ENCODE data around the gene BST2. TPM values are rescaled to one million over a fixed set of nuclear protein-coding genes. Genes with fewer than 3 reads are reported as not detected.

Gene BST2
- total and polyA plus RNA-seq, 9 of the 15 experiments (the other 6 are each of a cell fraction or from before 2014, with no cell fraction given) = 11.2 to 232 (median 151) TPM

DNA sequence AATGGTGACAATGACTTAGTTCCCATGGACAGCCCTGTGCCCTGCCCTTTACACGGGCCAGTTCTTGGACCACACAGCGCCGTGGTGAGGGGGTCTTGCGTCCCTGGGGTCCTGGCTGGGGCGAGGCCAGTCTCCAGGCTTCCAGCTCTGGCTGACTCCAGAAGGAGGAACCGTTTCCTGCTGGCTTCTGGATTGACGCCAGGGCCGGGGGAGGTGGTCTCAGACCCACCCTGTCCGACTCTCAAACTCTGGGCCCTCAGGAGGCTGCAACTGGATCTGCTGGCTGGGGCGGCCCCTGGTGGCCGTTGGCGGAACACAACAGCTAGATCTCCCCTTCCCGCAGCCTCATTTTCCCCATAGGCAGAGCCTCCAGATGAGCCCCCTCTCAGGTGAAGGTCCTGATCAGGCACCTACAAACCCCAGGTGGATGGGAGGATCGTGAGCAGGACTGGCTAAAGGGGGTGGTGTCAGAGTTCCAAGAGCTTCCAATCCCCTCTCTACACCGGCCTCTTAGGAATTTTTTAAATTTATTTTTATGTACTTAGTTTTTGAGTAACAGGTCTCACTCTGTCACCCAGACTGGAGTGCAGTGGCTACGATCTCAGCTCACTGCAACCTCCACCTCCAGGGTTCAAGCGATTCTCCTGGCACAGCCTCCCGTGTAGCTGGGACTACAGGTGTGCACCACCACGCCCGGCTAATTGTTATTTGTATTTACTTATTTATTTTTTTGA, 19.4 kb downstream of the BST2 start (continued):
- TF ChIP-seq TCF7 (IDR thresholded peaks at IDR 0.05; ENCODE audit: borderline replicate concordance) = no peak
- TF ChIP-seq, protein P1, sequence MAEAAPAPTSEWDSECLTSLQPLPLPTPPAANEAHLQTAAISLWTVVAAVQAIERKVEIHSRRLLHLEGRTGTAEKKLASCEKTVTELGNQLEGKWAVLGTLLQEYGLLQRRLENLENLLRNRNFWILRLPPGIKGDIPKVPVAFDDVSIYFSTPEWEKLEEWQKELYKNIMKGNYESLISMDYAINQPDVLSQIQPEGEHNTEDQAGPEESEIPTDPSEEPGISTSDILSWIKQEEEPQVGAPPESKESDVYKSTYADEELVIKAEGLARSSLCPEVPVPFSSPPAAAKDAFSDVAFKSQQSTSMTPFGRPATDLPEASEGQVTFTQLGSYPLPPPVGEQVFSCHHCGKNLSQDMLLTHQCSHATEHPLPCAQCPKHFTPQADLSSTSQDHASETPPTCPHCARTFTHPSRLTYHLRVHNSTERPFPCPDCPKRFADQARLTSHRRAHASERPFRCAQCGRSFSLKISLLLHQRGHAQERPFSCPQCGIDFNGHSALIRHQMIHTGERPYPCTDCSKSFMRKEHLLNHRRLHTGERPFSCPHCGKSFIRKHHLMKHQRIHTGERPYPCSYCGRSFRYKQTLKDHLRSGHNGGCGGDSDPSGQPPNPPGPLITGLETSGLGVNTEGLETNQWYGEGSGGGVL (CRISPR knock-in tag; IDR thresholded peaks at IDR 0.05) = no peak
- TF ChIP-seq DIDO1 (tag; IDR thresholded peaks at IDR 0.05; ENCODE audit: low read depth) = no peak
- no peak for TF ChIP-seq ZKSCAN8 (CRISPR knock-in tag; IDR thresholded peaks at IDR 0.05)
- TF ChIP-seq NFIC (IDR thresholded peaks at IDR 0.05) = peak; percentile 52; the same call in 1 of the 2 replicates
- TF ChIP-seq ZNF76 (CRISPR knock-in tag; IDR thresholded peaks at IDR 0.05; ENCODE audit: borderline replicate concordance) = no peak
- no peak for TF ChIP-seq E2F3 (CRISPR knock-in tag; IDR thresholded peaks at IDR 0.05)
- TF ChIP-seq ZNF780A (CRISPR knock-in tag; IDR thresholded peaks at IDR 0.05) = no peak
- TF ChIP-seq TFAP4 (CRISPR knock-in tag; IDR thresholded peaks at IDR 0.05; ENCODE audit: borderline replicate concordance) = peak; percentile 24; the same call in 1 of the 2 replicates
- no peak for TF ChIP-seq CXXC5 (CRISPR knock-in tag; IDR thresholded peaks at IDR 0.05)
- no peak for TF ChIP-seq CTBP1 (IDR thresholded peaks at IDR 0.05; ENCODE audit: borderline replicate concordance)
- TF ChIP-seq TCFL5 (CRISPR knock-in tag; conservative IDR thresholded peaks at IDR 0.05) = no peak
- no peak for TF ChIP-seq CBX3 (IDR thresholded peaks at IDR 0.05; ENCODE audit: borderline replicate concordance in 1 of 2, low read length in 2 of 2)
- TF ChIP-seq MEF2A (IDR thresholded peaks at IDR 0.05; ENCODE audit: control insufficient read depth, low read depth, low read length) = no peak
- TF ChIP-seq POLR3G (IDR thresholded peaks at IDR 0.05; ENCODE audit: extremely low read depth, insufficient read length, insufficient replicate concordance) = no peak
- no peak for TF ChIP-seq ZEB2 (IDR thresholded peaks at IDR 0.05)
- no peak for TF ChIP-seq ERF (CRISPR knock-in tag; IDR thresholded peaks at IDR 0.05)
- no peak for TF ChIP-seq LCOR (CRISPR knock-in tag; IDR thresholded peaks at IDR 0.05)
- no peak for TF ChIP-seq ZNF75A (CRISPR knock-in tag; IDR thresholded peaks at IDR 0.05)
- TF ChIP-seq, protein P2, sequence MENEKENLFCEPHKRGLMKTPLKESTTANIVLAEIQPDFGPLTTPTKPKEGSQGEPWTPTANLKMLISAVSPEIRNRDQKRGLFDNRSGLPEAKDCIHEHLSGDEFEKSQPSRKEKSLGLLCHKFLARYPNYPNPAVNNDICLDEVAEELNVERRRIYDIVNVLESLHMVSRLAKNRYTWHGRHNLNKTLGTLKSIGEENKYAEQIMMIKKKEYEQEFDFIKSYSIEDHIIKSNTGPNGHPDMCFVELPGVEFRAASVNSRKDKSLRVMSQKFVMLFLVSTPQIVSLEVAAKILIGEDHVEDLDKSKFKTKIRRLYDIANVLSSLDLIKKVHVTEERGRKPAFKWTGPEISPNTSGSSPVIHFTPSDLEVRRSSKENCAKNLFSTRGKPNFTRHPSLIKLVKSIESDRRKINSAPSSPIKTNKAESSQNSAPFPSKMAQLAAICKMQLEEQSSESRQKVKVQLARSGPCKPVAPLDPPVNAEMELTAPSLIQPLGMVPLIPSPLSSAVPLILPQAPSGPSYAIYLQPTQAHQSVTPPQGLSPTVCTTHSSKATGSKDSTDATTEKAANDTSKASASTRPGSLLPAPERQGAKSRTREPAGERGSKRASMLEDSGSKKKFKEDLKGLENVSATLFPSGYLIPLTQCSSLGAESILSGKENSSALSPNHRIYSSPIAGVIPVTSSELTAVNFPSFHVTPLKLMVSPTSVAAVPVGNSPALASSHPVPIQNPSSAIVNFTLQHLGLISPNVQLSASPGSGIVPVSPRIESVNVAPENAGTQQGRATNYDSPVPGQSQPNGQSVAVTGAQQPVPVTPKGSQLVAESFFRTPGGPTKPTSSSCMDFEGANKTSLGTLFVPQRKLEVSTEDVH (IDR thresholded peaks at IDR 0.05; ENCODE audit: low read depth, partially characterized antibody) = no peak
- TF ChIP-seq CC2D1A (IDR thresholded peaks at IDR 0.05) = peak; percentile 64; the same call in 1 of the 2 replicates
- no peak for TF ChIP-seq TCF7L2 (IDR thresholded peaks at IDR 0.05; ENCODE audit: low read depth, low read length)
- TF ChIP-seq RAD21 (CRISPR knock-in tag; conservative IDR thresholded peaks at IDR 0.05 in 1 of 2, IDR thresholded peaks at IDR 0.05 in 1 of 2) = peak; percentile 71 to 85
- TF ChIP-seq FOXP1 (CRISPR knock-in tag; IDR thresholded peaks at IDR 0.05) = 0 out of 2 replicates have a peak, but pooled peaks have one; percentile 31
- no peak for TF ChIP-seq ZFX (CRISPR knock-in tag; IDR thresholded peaks at IDR 0.05)
